GM20000 (cell line): ENCODE data around the gene MYO5B.

Experiments
- DNase-seq: peaks from one replicate; pipeline ENCODE4 v3.0.0; 2012; ENCODE audit warnings: low spot score
- TF ChIP-seq, protein P1 (sequence below): IDR thresholded peaks from 2 replicates; pipeline ENCODE4 v1.5.1; 2012; ENCODE audit warnings: mild to moderate bottlenecking, control low read depth; ENCODE audit errors: extremely low read depth, missing control alignments

The MYO5B gene

DNA sequence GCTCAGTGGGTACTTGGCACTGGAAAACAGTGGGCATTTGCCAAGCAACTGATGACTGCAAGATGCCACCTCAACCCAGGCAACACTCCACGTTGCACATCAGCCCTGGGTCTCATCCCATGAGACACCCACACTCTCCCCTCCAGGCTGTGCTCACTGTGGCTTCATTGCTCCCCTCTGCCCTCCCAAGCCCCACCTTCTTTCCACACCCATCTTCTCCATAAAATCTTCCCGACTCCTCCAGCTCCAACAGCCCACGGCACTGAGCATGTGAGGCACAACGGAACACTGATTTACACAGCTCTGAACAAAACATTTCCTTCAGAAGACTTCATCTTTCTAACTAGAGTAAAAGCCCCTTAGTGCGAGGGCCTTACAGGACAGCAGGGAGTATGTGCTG lies 263.8 kb downstream of the MYO5B start:
- DNase-seq, result no peak
- TF ChIP-seq, protein P1, sequence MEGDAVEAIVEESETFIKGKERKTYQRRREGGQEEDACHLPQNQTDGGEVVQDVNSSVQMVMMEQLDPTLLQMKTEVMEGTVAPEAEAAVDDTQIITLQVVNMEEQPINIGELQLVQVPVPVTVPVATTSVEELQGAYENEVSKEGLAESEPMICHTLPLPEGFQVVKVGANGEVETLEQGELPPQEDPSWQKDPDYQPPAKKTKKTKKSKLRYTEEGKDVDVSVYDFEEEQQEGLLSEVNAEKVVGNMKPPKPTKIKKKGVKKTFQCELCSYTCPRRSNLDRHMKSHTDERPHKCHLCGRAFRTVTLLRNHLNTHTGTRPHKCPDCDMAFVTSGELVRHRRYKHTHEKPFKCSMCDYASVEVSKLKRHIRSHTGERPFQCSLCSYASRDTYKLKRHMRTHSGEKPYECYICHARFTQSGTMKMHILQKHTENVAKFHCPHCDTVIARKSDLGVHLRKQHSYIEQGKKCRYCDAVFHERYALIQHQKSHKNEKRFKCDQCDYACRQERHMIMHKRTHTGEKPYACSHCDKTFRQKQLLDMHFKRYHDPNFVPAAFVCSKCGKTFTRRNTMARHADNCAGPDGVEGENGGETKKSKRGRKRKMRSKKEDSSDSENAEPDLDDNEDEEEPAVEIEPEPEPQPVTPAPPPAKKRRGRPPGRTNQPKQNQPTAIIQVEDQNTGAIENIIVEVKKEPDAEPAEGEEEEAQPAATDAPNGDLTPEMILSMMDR, result no peak

DNA sequence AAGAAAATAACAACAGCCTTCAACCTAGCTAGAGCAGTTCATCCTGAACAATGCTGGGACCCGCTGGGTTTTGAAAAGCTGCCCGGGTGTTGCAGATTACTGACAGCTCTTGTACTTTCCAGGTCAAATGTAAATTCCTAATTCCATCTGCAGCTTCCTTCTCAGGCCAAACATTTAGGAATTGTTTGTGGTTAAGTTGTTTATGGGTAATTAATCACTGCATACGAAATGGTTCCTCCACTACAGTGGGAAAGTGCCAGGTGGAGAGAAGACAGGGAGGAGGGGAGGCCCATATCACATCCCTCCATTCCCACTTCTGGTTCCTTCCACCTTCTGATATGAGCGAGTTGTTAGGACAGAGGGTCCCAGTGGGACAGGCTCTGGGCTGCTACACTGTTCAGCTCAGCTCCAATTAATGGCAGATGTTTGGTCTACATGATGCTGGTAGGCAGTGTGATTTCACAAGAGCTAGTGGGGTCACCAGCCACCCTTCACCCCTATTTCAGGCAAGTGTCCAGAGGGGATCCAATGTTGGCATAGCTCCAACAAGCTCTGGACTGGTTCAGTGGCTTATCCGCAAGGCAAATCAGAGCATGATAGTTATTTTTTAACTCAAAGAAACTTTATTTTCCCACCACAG lies 268.7 kb downstream of the MYO5B start:
- no peak for DNase-seq
- TF ChIP-seq, protein P1, result no peak

DNA sequence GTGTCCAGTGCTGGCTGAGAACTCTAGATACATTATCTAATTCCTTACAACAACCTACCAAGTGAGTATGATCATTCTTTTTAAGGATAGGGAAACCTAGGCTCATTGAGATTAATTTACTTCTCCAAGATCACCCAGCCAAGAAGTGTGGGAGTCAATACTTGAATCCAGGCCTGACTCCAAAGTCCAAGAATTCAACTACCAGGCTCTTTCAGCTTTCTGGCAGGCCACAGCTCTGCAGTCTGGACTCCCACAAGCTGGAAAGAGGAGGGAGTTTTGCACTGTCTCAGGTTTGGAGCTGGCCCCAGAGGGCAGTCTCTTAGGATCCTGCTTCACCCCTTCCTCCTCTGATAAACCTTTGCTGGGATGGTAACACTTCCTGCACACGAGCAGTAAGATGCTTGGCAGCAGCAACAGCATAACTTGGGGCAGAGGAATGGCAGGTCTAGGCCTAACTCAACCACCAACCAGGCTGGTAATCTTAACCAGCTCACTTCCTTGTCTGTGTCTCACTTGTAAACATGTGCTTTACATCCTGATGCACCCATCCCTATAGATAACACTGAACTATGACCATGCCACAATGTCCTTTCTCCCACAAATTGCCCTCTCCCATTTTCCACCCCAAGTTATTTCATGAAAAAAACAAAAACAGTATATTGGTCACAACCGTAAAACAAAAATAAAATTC lies 270.5 kb downstream of the MYO5B start:
- TF ChIP-seq, protein P1, result no peak

DNA sequence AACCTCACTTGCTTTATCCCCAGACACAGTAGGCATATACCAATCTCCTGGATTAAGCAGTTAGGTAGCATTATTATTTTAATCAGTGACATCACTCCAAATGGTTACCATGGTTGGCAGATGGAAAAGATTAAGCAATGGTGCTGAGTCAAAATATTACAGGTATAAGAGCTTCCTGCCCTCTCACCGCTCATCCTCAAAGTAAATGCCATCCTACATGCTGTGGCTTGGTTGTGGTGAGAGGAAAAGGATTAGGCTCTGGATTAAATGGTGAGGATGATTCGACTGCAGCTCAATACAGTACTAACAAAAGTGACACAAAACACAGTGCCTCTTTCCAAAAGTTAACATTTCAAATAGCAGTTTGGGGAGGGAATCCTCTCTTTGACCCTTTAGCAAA lies 272.7 kb downstream of the MYO5B start:
- DNase-seq, result no peak

More for the DNA sequence above, 270.5 kb downstream of the MYO5B start:
- DNase-seq, result no peak

DNA sequence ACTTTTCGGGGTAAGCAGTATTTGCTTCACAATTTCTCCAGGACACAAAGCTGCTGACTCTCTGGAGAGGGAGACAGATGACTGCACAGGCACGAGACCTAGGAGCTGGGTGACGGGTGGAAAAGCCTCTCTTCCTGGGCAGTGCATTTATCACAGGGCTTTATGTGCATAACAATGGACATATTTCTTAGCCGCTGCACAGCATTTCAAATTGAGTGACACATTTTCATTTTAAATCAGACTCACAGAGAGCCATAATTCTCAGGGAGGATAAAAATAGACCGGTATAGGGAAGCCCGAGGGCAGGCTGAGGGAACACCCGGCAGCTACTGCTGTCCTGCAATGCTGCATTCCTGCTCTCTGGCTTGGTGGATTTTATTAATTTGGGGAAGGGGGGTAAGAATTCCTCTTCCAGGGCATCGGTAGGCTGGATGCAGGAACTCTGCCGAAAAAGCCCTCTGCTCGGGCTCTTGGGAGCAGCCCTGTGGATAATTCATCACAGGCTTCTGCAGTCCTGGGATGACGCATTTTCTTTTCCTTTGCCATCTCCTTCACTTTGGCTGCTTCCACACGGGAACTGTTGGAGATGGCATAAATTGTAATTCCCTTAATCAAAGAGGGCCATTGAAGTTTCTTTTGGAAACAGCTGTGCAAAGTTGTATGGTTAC lies 273.5 kb downstream of the MYO5B start:
- no peak for DNase-seq
- TF ChIP-seq, protein P1, result no peak

More for the DNA sequence above, 272.7 kb downstream of the MYO5B start:
- TF ChIP-seq, protein P1, result no peak

DNA sequence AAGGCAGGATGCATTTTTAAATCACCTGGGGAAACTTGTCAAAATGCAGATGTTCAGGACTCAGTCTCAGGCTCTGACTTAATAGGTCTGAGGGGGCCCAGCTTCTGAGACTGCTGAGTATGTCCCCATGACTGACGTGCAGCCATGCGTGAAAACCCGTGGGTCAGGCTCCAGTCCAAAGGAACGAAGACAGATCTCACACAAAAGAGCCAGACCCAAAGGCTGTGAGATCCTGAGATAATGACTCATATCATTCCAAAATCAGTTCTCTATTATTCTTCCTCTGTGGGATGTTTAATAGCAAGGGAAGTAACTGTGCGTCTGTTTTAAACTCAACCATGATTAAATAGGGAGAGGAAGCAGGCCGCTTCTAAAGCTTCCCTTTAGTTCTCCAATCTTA lies 274.2 kb downstream of the MYO5B start:
- TF ChIP-seq, protein P1, result no peak
- no peak for DNase-seq

DNA sequence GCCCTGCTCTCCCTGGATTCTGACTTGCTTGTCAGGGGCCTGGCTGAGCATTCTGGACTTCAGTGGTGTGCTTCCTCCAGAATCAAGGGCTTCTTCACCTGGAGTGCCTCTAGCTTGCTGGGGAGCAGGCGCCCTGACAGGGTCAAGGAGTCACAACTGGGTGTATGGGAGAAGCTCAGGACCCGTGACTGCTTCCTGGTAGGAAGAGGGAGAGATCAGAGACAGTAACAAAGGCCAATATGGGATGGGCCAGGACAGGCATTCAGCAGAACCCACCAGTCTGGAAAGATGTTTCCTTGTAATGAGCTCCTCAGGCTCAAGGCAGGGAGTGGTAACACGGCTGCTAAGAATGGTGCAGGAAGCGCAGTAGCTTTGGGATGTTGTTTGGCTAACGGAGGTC lies 277.2 kb downstream of the MYO5B start:
- TF ChIP-seq, protein P1, result no peak
- no peak for DNase-seq
